Activated CD4-positive, alpha-beta T cell treated with anti-CD3 and anti-CD28 coated beads for 48 hours (primary cell): ENCODE results near the gene MS4A18.

Experiments used
- DNase-seq: peaks from one replicate; pipeline ENCODE4 v3.0.0-alpha.2; 2020

The MS4A18 gene

GRCh38 chr11:60768202-60768601, 43.7 kb downstream of the MS4A18 start:
- DNase-seq = no peak

- no peak for DNase-seq
Measured at GRCh38 chr11:60769273-60769672, 44.8 kb downstream of the MS4A18 start.

- DNase-seq = no peak
Measured at GRCh38 chr11:60769811-60770210, 45.3 kb downstream of the MS4A18 start.

- DNase-seq = no peak
Measured at GRCh38 chr11:60771146-60771545, 46.6 kb downstream of the MS4A18 start.

GRCh38 chr11:60771879-60772525, 47.5 kb downstream of the MS4A18 start:
- no peak for DNase-seq

- no peak for DNase-seq
Measured at GRCh38 chr11:60772666-60773065, 48.1 kb downstream of the MS4A18 start.

GRCh38 chr11:60774726-60775125, 50.2 kb downstream of the MS4A18 start:
- DNase-seq = no peak

- DNase-seq = peak; percentile 91
Measured at GRCh38 chr11:60775420-60775961, 51.0 kb downstream of the MS4A18 start.

- DNase-seq = no peak
Measured at GRCh38 chr11:60776167-60776566, 51.6 kb downstream of the MS4A18 start.

- DNase-seq = no peak
Measured at GRCh38 chr11:60777106-60777505, 52.6 kb downstream of the MS4A18 start.

GRCh38 chr11:60777572-60777971, 53.1 kb downstream of the MS4A18 start:
- DNase-seq = no peak

GRCh38 chr11:60780065-60780464, 55.5 kb downstream of the MS4A18 start:
- no peak for DNase-seq

- no peak for DNase-seq
Measured at GRCh38 chr11:60780774-60781173, 56.3 kb downstream of the MS4A18 start.

- DNase-seq = no peak
Measured at GRCh38 chr11:60781286-60781980, 56.9 kb downstream of the MS4A18 start.

GRCh38 chr11:60781981-60782316, 57.4 kb downstream of the MS4A18 start:
- no peak for DNase-seq

GRCh38 chr11:60782393-60783140, 58.0 kb downstream of the MS4A18 start:
- no peak for DNase-seq

- no peak for DNase-seq
Measured at GRCh38 chr11:60783141-60783484, 58.6 kb downstream of the MS4A18 start.

- no peak for DNase-seq
Measured at GRCh38 chr11:60783911-60784310, 59.4 kb downstream of the MS4A18 start.

GRCh38 chr11:60785136-60785535, 60.6 kb downstream of the MS4A18 start, which contains the start of gene MS4A10:
MS4A10 (plus strand) TSS chr11:60785333; CDS start chr11:60790336, 5,003 bp downstream.
- no peak for DNase-seq

- no peak for DNase-seq
Measured at GRCh38 chr11:60785806-60786361, 61.4 kb downstream of the MS4A18 start.

GRCh38 chr11:60786811-60787567, 62.5 kb downstream of the MS4A18 start:
- no peak for DNase-seq

GRCh38 chr11:60788401-60789125, 64.0 kb downstream of the MS4A18 start:
- DNase-seq = no peak
